ENCODE data around the gene ALDH5A1.
"Not testable (repeated sequence)": the region's sequence is repeated elsewhere in the genome, so short reads cannot be mapped to it uniquely, and the experiment has no call there.

The ALDH5A1 gene

DNA sequence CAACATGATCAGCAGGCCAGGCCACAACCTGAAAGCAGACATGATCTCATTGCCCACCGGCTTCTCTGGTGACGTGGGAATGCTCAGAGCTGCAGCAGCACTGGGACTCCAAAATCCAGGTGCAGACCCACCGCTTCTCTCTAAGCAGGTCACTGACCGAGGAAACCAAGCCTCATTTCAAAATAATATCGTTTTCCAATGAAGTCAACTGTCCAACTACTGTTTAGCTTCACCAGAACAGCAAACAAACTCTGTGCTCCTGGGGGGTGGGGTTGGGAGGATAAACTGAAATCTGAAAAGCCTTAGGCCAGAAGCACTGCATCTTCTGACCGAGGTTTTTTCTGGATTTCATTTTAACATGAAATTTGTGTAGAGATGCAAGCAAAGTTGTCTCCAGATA is 5.3 kb upstream of the ALDH5A1 start, which contains the start of gene GPLD1:
TSS of gene GPLD1 (minus strand) at position 109 of the 400 bp plus-strand sequence. CDS start at position 42, 67 bp downstream.
- no peak for DNase-seq

DNA sequence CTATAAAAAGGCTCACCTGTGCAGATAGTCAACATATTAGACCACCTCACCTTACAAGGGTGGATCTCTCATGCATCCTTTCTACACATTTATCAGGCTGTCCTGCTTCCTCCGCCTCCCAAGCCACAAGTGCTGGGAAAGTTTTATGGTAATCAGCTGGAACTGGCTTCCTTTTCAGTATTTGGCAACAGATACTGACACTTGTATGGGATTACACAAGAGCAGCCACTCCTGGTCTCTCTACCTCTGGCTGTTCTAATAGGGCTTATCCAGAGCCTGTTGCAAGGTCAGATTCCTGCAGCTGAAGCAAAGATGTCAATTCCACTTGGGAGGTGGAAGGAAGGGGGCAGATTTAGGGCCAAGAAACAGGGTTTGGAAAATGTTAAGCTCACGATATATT is 4.9 kb upstream of the ALDH5A1 start:
- DNase-seq: no peak

DNA sequence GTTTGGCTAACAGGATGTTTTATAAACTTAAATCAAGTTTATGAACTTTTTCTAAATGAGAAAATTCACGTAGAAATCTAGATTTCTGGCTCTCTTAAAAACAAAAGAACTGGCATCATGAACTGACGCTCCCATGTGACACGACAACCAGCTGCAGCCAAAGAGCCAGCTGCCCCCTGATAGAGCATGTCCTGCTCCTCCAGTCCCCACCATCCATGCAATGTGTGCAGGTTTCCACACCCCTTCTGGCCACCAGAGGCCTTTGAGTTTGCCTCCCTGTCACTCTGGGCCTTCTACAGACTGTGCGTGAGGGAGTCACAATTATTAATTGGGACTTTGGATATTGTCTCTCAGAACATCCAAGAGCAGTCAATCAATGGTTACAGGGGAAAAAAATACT is 3.8 kb upstream of the ALDH5A1 start:
- no peak for DNase-seq

DNA sequence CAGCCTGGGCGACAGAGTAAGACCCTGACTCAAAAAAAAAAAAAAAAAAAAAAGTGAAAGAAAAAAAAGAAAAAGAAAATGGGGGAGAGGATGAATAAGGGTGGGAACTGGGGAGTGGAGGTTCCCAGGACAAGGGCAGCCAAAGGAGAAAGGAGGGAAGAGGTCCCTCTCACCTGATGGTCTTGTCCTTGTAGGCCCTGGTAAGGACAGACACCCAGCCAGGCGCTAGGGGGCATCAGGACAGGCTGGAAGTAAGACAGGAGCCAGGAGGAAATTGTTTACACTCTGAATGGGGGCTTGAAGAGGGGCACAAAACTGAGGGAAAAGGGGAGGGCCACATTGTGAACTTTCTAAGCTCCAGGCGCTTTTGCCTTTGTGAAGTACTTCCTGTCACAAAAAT is 2.3 kb upstream of the ALDH5A1 start:
- DNase-seq: no peak

DNA sequence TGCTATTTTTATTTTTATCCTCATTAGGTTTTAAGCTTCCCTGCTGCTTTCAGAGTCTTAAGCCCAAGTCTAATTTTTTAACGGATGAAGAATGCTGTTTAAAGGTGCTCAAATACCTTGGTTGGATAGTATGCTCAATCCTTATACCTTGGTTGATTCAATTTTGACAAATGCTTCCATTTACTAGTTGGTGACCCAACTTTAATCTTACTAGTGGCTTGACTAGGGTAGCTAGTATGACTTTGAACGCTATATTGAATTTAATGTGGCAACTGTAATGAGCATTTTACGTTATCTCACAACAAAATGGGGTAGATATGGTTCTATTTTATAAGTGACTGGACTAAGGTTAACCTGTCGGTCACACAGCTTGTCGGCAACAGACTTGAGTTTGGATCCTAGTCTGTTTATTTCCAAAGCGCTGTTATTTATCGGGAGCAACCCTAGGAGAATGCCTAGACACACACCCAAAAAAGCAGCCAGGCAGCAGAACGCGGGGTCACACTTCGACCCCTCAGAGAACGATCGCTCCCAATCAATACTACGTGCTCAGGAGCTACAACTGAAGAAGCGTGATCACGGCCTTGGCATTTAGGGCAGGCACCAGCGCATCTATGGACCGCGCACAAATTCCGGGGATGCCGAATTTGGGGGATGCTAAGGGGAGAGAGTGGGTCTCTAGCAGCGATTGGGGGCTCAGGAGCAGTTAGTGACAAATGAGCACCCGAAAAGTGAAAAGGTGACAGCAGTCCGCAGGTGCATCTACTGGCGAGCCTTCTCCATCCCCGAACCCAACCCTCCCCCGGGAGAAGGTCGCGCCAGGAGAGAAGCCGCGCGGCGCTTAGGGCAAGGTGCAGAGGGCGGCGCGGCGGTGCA is 586 bp upstream of the ALDH5A1 start:
- DNase-seq: no peak

DNA sequence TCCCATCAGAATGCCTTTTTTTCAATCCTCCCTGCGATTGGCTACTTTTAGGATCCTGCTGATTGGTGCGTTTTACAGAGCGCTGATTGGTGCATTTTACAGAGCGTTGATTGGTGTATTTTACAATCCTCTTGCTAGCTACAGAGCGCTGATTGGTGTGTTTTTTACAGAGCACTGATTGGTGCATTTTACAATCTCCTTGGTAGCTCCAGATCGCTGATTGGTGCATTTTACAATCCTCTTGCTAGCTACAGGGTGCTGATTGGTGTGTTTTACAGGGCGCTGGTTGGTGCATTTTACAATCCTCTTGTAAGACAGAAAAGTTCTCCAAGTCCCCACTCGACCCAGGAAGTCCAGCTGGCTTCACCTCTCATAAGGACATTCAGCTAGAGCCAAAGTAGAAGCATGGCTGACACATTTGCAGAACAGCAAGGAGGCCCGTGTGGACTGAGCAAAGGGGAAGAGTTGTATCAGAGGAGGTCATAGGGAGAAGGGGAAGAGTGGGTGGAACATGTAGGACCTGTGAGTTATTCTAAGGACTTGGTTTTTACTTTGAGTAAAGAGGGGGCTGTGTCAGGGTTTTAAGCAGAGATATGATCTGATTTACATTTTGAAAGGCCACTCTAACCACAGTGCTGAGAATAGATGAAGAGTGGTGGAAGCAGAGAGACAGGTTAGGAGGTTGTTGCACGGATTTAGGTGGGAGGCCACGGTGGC is 2.6 kb downstream of the ALDH5A1 start:
- no peak for DNase-seq

DNA sequence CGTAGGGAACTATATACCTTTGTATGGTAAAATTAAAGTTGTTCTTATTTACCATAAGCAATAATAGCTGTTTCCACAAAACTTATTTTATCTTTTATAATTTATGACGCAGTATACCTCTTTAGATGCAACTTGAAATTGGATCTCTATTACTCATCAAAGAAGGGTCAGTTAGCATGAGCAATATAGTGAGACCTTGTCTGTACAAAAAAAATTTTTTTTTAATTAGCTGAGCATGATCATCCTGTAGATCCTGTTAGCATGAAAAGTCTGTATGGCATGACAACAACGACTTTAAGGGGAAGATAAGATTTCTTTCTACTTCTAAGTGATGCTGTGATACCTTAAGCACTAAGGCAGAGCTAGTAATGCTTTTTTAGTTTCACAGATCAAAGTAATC is 5.9 kb downstream of the ALDH5A1 start:
- no peak for DNase-seq

GRCh38 chr6:24501374-24501773 is 6.6 kb downstream of the ALDH5A1 start:
- DNase-seq: no peak

- no peak for DNase-seq
These were observed 7.1 kb downstream of the ALDH5A1 start for GRCh38 chr6:24501914-24502313.

- no peak for DNase-seq
These were observed 9.5 kb downstream of the ALDH5A1 start for GRCh38 chr6:24504287-24504648.

GRCh38 chr6:24504649-24505586 is 10.1 kb downstream of the ALDH5A1 start:
- no peak for DNase-seq

GRCh38 chr6:24506814-24507520 is 12.2 kb downstream of the ALDH5A1 start:
- no peak for DNase-seq

DNA sequence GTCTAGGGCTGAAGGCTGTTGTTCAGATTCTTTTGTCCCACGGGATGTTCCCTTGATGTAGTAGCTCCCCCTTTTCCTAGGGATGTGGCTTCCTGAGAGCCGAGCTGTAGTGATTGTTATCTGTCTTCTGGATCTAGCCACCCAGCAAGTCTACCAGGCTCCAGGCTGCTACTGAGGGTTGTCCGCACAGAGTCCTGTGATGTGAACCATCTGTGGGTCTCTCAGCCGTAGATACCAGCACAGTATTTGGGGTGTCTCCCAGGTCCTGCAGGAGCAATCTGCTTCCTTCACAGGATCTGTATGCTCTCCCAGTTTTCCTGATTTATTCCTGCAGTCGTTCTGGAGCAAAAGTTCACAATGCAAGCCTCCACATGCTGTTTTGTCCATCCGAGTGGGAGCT is 17.2 kb downstream of the ALDH5A1 start:
- DNase-seq: not testable (repeated sequence)

DNA sequence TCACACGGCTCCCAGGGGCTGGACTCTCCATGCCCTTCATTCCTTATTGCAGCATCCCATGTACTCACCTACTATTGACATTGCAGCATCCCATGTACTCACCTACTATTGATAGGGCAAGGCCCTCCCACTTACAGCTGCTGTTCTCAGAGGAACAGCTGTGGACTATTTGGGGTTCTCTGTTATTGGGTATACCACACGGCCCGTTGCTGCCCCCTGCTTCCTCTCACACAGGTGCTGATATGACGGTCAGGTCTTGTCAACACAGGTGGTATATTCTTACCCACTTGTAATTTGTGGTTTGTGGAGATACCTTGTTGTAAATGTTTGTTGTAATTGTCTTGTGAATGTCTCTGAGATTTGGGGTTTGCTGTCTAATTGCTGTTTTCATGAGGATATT is 18.8 kb downstream of the ALDH5A1 start:
- DNase-seq: no peak

GRCh38 chr6:24517659-24518543 is 23.1 kb downstream of the ALDH5A1 start:
- DNase-seq: no peak

GRCh38 chr6:24520929-24521546 is 26.3 kb downstream of the ALDH5A1 start:
- DNase-seq: no peak

- DNase-seq: no peak
These were observed 27.7 kb downstream of the ALDH5A1 start for GRCh38 chr6:24522228-24523176.

DNA sequence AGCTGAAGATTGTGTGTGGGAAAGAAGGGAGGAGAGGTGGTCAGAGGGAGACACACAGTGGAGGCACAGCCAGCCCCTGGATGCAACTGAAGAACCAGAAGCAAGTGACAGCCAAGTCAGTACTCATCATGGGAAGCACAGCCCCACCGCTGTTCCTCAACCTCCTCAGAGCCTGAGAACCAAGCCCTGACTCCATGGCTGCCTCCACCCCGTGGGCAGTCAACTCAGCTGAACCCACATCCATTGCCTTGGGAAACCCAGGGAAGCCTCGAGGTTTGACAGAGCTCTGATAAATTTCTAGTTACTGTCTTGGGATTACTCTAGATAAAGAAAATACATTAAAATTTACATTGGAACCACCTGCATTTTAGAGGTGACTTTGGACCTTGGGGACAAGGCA is 29.6 kb downstream of the ALDH5A1 start:
- no peak for DNase-seq

GRCh38 chr6:24524805-24525204 is 30.0 kb downstream of the ALDH5A1 start:
- DNase-seq: no peak

GRCh38 chr6:24529985-24530384 is 35.2 kb downstream of the ALDH5A1 start:
- no peak for DNase-seq

Measured in activated CD4-positive, CD25-positive, alpha-beta regulatory T cell treated with anti-CD3 and anti-CD28 coated beads, Interleukin-2, amount 50 U/mL, for 72 hours (primary cell).